ENCODE results near the gene AKT1S1.

Gene AKT1S1

GRCh38 chr19:49849433-49850220, 27.5 kb downstream of the AKT1S1 start:
- H3K9me3 Mint-ChIP-seq: peaks cover 10% of the 10 kb centered on the region

GRCh38 chr19:49848938-49849337, 28.2 kb downstream of the AKT1S1 start:
- Mint-ChIP-seq H3K27ac (peak overlapping the region; percentile 7), H3K36me3 (ENCODE audit: low read depth) (peaks cover 15% of the 10 kb centered on the region), H3K4me3 (peak overlapping the region; percentile 53), H3K4me1 (ENCODE audit: low read depth) (peaks cover 44% of the 10 kb centered on the region), H3K27me3 (no peaks in the 10 kb centered on the region), H3K9me3 (peaks cover 10% of the 10 kb centered on the region)
- no peak for DNase-seq

More at GRCh38 chr19:49849433-49850220, 27.5 kb downstream of the AKT1S1 start:
- no peak for DNase-seq
- Mint-ChIP-seq H3K36me3 (ENCODE audit: low read depth) (peaks cover 17% of the 10 kb centered on the region), H3K27me3 (no peaks in the 10 kb centered on the region), H3K4me1 (ENCODE audit: low read depth) (peaks cover 45% of the 10 kb centered on the region), H3K27ac (peak overlapping the region; percentile 97), H3K4me3 (peak overlapping the region; percentile 85)

- H3K36me3 Mint-ChIP-seq (ENCODE audit: low read depth): peaks cover 15% of the 10 kb centered on the region
- H3K9me3 Mint-ChIP-seq: peaks cover 10% of the 10 kb centered on the region
- H3K4me3 Mint-ChIP-seq: peak overlapping the region; percentile 15
- peak; percentile 57 for DNase-seq
- no peaks in the 10 kb centered on the region for H3K27me3 Mint-ChIP-seq
- peaks cover 37% of the 10 kb centered on the region for H3K4me1 Mint-ChIP-seq (ENCODE audit: low read depth)
- peak overlapping the region; percentile 14 for H3K27ac Mint-ChIP-seq
Measured at GRCh38 chr19:49847731-49848696, 29.1 kb downstream of the AKT1S1 start.

GRCh38 chr19:49846408-49846807, 30.7 kb downstream of the AKT1S1 start:
- Mint-ChIP-seq H3K27me3 (no peaks in the 10 kb centered on the region), H3K9me3 (peaks cover 10% of the 10 kb centered on the region), H3K4me1 (ENCODE audit: low read depth) (peaks cover 25% of the 10 kb centered on the region), H3K4me3 (no peak overlapping the region), H3K36me3 (ENCODE audit: low read depth) (peaks cover 8% of the 10 kb centered on the region), H3K27ac (no peak overlapping the region)
- no peak for DNase-seq

- peaks cover 25% of the 10 kb centered on the region for H3K4me1 Mint-ChIP-seq (ENCODE audit: low read depth)
- peaks cover 10% of the 10 kb centered on the region for H3K9me3 Mint-ChIP-seq
- H3K4me3 Mint-ChIP-seq: no peak overlapping the region
- DNase-seq: no peak
- peaks cover 10% of the 10 kb centered on the region for H3K36me3 Mint-ChIP-seq (ENCODE audit: low read depth)
- no peak overlapping the region for H3K27ac Mint-ChIP-seq
- no peaks in the 10 kb centered on the region for H3K27me3 Mint-ChIP-seq
Measured at GRCh38 chr19:49845414-49845813, 31.7 kb downstream of the AKT1S1 start.

- Mint-ChIP-seq H3K27me3 (no peaks in the 10 kb centered on the region), H3K9me3 (peaks cover 5% of the 10 kb centered on the region), H3K4me1 (ENCODE audit: low read depth) (peaks cover 17% of the 10 kb centered on the region), H3K27ac (no peak overlapping the region), H3K36me3 (ENCODE audit: low read depth) (peaks cover 13% of the 10 kb centered on the region), H3K4me3 (no peak overlapping the region)
- no peak for DNase-seq
Measured at GRCh38 chr19:49844138-49845095, 32.7 kb downstream of the AKT1S1 start.

- no peaks in the 10 kb centered on the region for H3K27me3 Mint-ChIP-seq
- H3K4me1 Mint-ChIP-seq (ENCODE audit: low read depth): peaks cover 6% of the 10 kb centered on the region
- H3K9me3 Mint-ChIP-seq: no peaks in the 10 kb centered on the region
- H3K27ac Mint-ChIP-seq: no peak overlapping the region
- H3K4me3 Mint-ChIP-seq: no peak overlapping the region
- DNase-seq: no peak
- H3K36me3 Mint-ChIP-seq (ENCODE audit: low read depth): peaks cover 24% of the 10 kb centered on the region
Measured at GRCh38 chr19:49843265-49843664, 33.9 kb downstream of the AKT1S1 start.

GRCh38 chr19:49840736-49841249, 36.4 kb downstream of the AKT1S1 start:
- no peak for DNase-seq
- H3K27me3 Mint-ChIP-seq: no peaks in the 10 kb centered on the region
- no peaks in the 10 kb centered on the region for H3K4me1 Mint-ChIP-seq (ENCODE audit: low read depth)
- H3K36me3 Mint-ChIP-seq (ENCODE audit: low read depth): peaks cover 46% of the 10 kb centered on the region
- no peak overlapping the region for H3K4me3 Mint-ChIP-seq
- no peak overlapping the region for H3K27ac Mint-ChIP-seq
- H3K9me3 Mint-ChIP-seq: no peaks in the 10 kb centered on the region

GRCh38 chr19:49840321-49840720, 36.8 kb downstream of the AKT1S1 start:
- H3K4me1 Mint-ChIP-seq (ENCODE audit: low read depth): no peaks in the 10 kb centered on the region
- peaks cover 47% of the 10 kb centered on the region for H3K36me3 Mint-ChIP-seq (ENCODE audit: low read depth)
- H3K27me3 Mint-ChIP-seq: no peaks in the 10 kb centered on the region
- no peak overlapping the region for H3K4me3 Mint-ChIP-seq
- DNase-seq: no peak
- H3K9me3 Mint-ChIP-seq: no peaks in the 10 kb centered on the region
- no peak overlapping the region for H3K27ac Mint-ChIP-seq

- DNase-seq: no peak
- no peak overlapping the region for H3K4me3 Mint-ChIP-seq
- no peaks in the 10 kb centered on the region for H3K27me3 Mint-ChIP-seq
- peaks cover 53% of the 10 kb centered on the region for H3K36me3 Mint-ChIP-seq (ENCODE audit: low read depth)
- H3K27ac Mint-ChIP-seq: no peak overlapping the region
- no peaks in the 10 kb centered on the region for H3K4me1 Mint-ChIP-seq (ENCODE audit: low read depth)
- no peaks in the 10 kb centered on the region for H3K9me3 Mint-ChIP-seq
Measured at GRCh38 chr19:49839713-49840112, 37.4 kb downstream of the AKT1S1 start.

GRCh38 chr19:49838885-49839588, 38.1 kb downstream of the AKT1S1 start:
- Mint-ChIP-seq H3K4me1 (ENCODE audit: low read depth) (no peaks in the 10 kb centered on the region), H3K27ac (no peak overlapping the region), H3K27me3 (no peaks in the 10 kb centered on the region), H3K36me3 (ENCODE audit: low read depth) (peaks cover 57% of the 10 kb centered on the region), H3K4me3 (no peak overlapping the region), H3K9me3 (no peaks in the 10 kb centered on the region)
- DNase-seq: no peak

GRCh38 chr19:49837425-49837824, 39.7 kb downstream of the AKT1S1 start:
- Mint-ChIP-seq H3K9me3 (no peaks in the 10 kb centered on the region), H3K4me3 (no peak overlapping the region), H3K4me1 (ENCODE audit: low read depth) (no peaks in the 10 kb centered on the region), H3K27me3 (no peaks in the 10 kb centered on the region), H3K36me3 (ENCODE audit: low read depth) (peaks cover 72% of the 10 kb centered on the region), H3K27ac (peak overlapping the region; percentile 31)
- no peak for DNase-seq

- H3K4me1 Mint-ChIP-seq (ENCODE audit: low read depth): no peaks in the 10 kb centered on the region
- no peaks in the 10 kb centered on the region for H3K27me3 Mint-ChIP-seq
- H3K4me3 Mint-ChIP-seq: no peak overlapping the region
- H3K36me3 Mint-ChIP-seq (ENCODE audit: low read depth): peaks cover 76% of the 10 kb centered on the region
- H3K27ac Mint-ChIP-seq: no peak overlapping the region
- no peaks in the 10 kb centered on the region for H3K9me3 Mint-ChIP-seq
- no peak for DNase-seq
Measured at GRCh38 chr19:49837009-49837310, 40.2 kb downstream of the AKT1S1 start.

Data from activated T-cell treated with anti-CD3 and anti-CD28 coated beads, Interleukin-2, amount 50 U/mL, for 24 hours (primary cell).